Stomach (tissue), 4 donors: ENCODE measurements around the gene FBXO9.

Source experiments
- CTCF ChIP-seq, 7 experiments: fragments of 450-650 bp in 4 of 7; fragments of 200-600 bp in 3 of 7; sonication (generic) in 3 of 7; IDR thresholded peaks; one replicate each; pipeline ENCODE4 v1.5.1; 2016 to 2019; ENCODE audit warnings: antibody characterized with exemption in 7 of 7, control low read depth in 2 of 7, mild to moderate bottlenecking in 1 of 7
- POLR2A ChIP-seq, 4 donors: fragments of 450-650 bp; IDR thresholded peaks; one replicate each; pipeline ENCODE4 v1.6.1; 2016; ENCODE audit warnings: antibody characterized with exemption in 4 of 4, control low read depth in 2 of 4, mild to moderate bottlenecking in 1 of 4, moderate library complexity in 1 of 4

- TF ChIP-seq POLR2A (IDR thresholded peaks at IDR 0.05) (no peak), CTCF (IDR thresholded peaks at IDR 0.05) (no peak)
Observed at GRCh38 chr6:53058388-53059195, 6.6 kb upstream of the FBXO9 start.
